Parietal lobe (tissue), 2 donors: Measurements from ENCODE around the gene ANKFY1. TPM values are rescaled to one million over a fixed set of nuclear protein-coding genes. Genes with fewer than 3 reads are reported as not detected.

Source experiments
- small RNA-seq: library from RNA; depleted of rRNA; stranded (forward); fragments of <200 nt; gene quantifications from one replicate; pipeline ENCODE3, GENCODE V24; 2014; ENCODE audit warnings: low replicate concordance
- total RNA-seq: library from RNA; depleted of rRNA; stranded (reverse); fragments of >200 nt; gene quantifications from one replicate; pipeline ENCODE4 v1.2.3, GENCODE V29; 2014

ANKFY1 gene
- total RNA-seq: 104 TPM

GRCh38 chr17:4263282-4264215 is at the start of gene ANKFY1:
Gene ANKFY1, minus strand, starts transcription at chr17:4263979. Its CDS starts 38 bp downstream, at chr17:4263941.

Small RNAs within 50 kb of the gene (small RNA-seq; reads per million reads assigned to genes)
- not detected for gene RF00019

Other genes starting within 250 kb of the ANKFY1 start
- gene ZZEF1, start 120.9 kb downstream of the ANKFY1 start, total RNA-seq: 107 TPM
- gene CYB5D2, start 120.8 kb downstream of the ANKFY1 start, total RNA-seq: 31.0 TPM
- 42.9 TPM for gene UBE2G1, start 102.7 kb upstream of the ANKFY1 start, total RNA-seq
- gene SPNS3, start 170.0 kb upstream of the ANKFY1 start, total RNA-seq: not detected
- gene SPNS2, start 234.9 kb upstream of the ANKFY1 start, total RNA-seq: 16.3 TPM